Endothelial cell of umbilical vein (primary cell): Measurements from ENCODE around the gene ARHGAP10. TPM values are rescaled to one million over a fixed set of nuclear protein-coding genes. Genes with fewer than 3 reads are reported as not detected.

Source experiments
- BruUV-seq: library from RNA; stranded (reverse); fragments of 400-500 nt; replicated peaks from 2 replicates; lab custom pipeline; 2021; lab: Mats Ljungman, UMichigan
- CTCF ChIA-PET: fragments of 300-600, 350-600 bp; sonication (Branson Sonifier 250); formaldehyde crosslinking; loops from one replicate; lab custom pipeline; 2021; ENCODE audit warnings: antibody characterized with exemption, inconsistent platforms; lab: Charles Lee
- POLR2A ChIA-PET: fragments of 300-600, 350-600 bp; sonication (Branson Sonifier 250); formaldehyde crosslinking; loops from one replicate; lab custom pipeline; 2021; ENCODE audit warnings: antibody characterized with exemption, inconsistent platforms; lab: Charles Lee
- DNase-seq: peaks from one replicate; pipeline ENCODE4 v3.0.0-alpha.2; 2011; ENCODE audit warnings: low read depth, low spot score
- FAIRE-seq: peaks from 2 replicates; lab custom pipeline; 2011; peaks lifted over from hg19 to GRCh38; lab: Jason Lieb, UNC
- H2AFZ ChIP-seq: 2 replicates; pipeline ENCODE4 v1.6.0; 2012; ENCODE audit warnings: low read depth, low read length, control low read depth, inconsistent platforms
- H3K27ac ChIP-seq: 2 replicates; pipeline ENCODE4 v1.5.1; 2011; ENCODE audit warnings: low read depth, mild to moderate bottlenecking, control low read depth, low read length, moderate library complexity; ENCODE audit not compliant: insufficient read depth
- H3K27me3 ChIP-seq, 2 experiments: 2 replicates each; pipeline versions ENCODE4 v1.6.0 to v1.6.1; 2011; ENCODE audit warnings: low read length in 2 of 2, mixed read lengths in 1 of 2; ENCODE audit not compliant: control insufficient read depth in 2 of 2, insufficient read depth in 2 of 2
- H3K36me3 ChIP-seq, 2 experiments: 2 replicates in 1 of 2; 3 replicates in 1 of 2; pipeline ENCODE4 v1.5.1; 2011; ENCODE audit warnings: low read length in 2 of 2, mild to moderate bottlenecking in 1 of 2, moderate library complexity in 1 of 2; ENCODE audit not compliant: control insufficient read depth in 2 of 2, insufficient read depth in 2 of 2; ENCODE audit errors: extremely low read depth in 1 of 2
- H3K4me1 ChIP-seq: 3 replicates; pipeline ENCODE4 v1.5.1; 2011; ENCODE audit warnings: mild to moderate bottlenecking, low read length; ENCODE audit not compliant: control insufficient read depth, insufficient read depth; ENCODE audit errors: extremely low read depth
- H3K4me2 ChIP-seq: 2 replicates; pipeline ENCODE4 v1.6.1; 2011; ENCODE audit warnings: low read length, control low read depth, mixed read lengths; ENCODE audit not compliant: insufficient read depth
- H3K4me3 ChIP-seq, 3 experiments: fragments of 200-600 bp in 1 of 3; sonication (generic), shearing (Covaris generic) in 1 of 3; replicated peaks in 1 of 3; 2 replicates each; pipeline ENCODE4 v1.5.1; 2011 to 2016; ENCODE audit warnings: control low read depth in 3 of 3, low read length in 3 of 3, mild to moderate bottlenecking in 2 of 3, inconsistent platforms in 1 of 3, low read depth in 1 of 3, moderate library complexity in 1 of 3; ENCODE audit not compliant: insufficient read depth in 1 of 3
- H3K79me2 ChIP-seq: 2 replicates; pipeline ENCODE4 v1.6.0; 2012; ENCODE audit warnings: low read length, inconsistent platforms; ENCODE audit not compliant: control insufficient read depth, insufficient read depth
- H3K9ac ChIP-seq: replicated peaks from 2 replicates; pipeline ENCODE3; 2011; ENCODE audit warnings: low read length, control low read depth; ENCODE audit not compliant: insufficient read depth; ENCODE audit errors: extremely low read depth
- H3K9me1 ChIP-seq: replicated peaks from 3 replicates; pipeline ENCODE4 v1.6.0; 2011; ENCODE audit warnings: mild to moderate bottlenecking, low read length; ENCODE audit not compliant: control insufficient read depth, insufficient read depth; ENCODE audit errors: extremely low read depth
- H3K9me3 ChIP-seq: replicated peaks from 2 replicates; pipeline ENCODE4 v1.5.1; 2012; ENCODE audit warnings: low read length, inconsistent platforms; ENCODE audit not compliant: control insufficient read depth, insufficient read depth
- H4K20me1 ChIP-seq: replicated peaks from 2 replicates; pipeline ENCODE3; 2011; ENCODE audit warnings: mild to moderate bottlenecking, low read length; ENCODE audit not compliant: control insufficient read depth, insufficient read depth; ENCODE audit errors: extremely low read depth
- EZH2 ChIP-seq: IDR thresholded peaks from 2 replicates; pipeline ENCODE4 v1.6.1; 2012; ENCODE audit warnings: borderline replicate concordance, low read depth, mild to moderate bottlenecking, moderate library complexity, low read length, inconsistent platforms; ENCODE audit not compliant: severe bottlenecking
- FOS ChIP-seq: IDR thresholded peaks from 2 replicates; pipeline ENCODE4 v1.6.1; 2011; ENCODE audit warnings: mild to moderate bottlenecking, low read length, moderate library complexity, borderline replicate concordance; ENCODE audit not compliant: insufficient read depth
- GATA2 ChIP-seq: IDR thresholded peaks from 2 replicates; pipeline ENCODE4 v1.7.0; 2011; ENCODE audit warnings: low read depth, mild to moderate bottlenecking, moderate library complexity, mixed read lengths, low read length; ENCODE audit not compliant: insufficient read length, insufficient read depth
- JUN ChIP-seq: IDR thresholded peaks from 2 replicates; pipeline ENCODE4 v1.6.1; 2011; ENCODE audit warnings: borderline replicate concordance, low read depth; ENCODE audit not compliant: insufficient read length, insufficient read depth
- MYC ChIP-seq: IDR thresholded peaks from one replicate; pipeline ENCODE4 v1.6.1; 2011; ENCODE audit warnings: mild to moderate bottlenecking, low read depth, low read length
- POLR2A ChIP-seq: IDR thresholded peaks from 2 replicates; pipeline ENCODE4 v1.6.1; 2012; ENCODE audit warnings: low read depth, mild to moderate bottlenecking, control low read depth, low read length
- POLR2AphosphoS5 ChIP-seq: IDR thresholded peaks from 2 replicates; pipeline ENCODE4 v1.6.1; 2012; ENCODE audit warnings: low read depth, mild to moderate bottlenecking, control low read depth, low read length, moderate library complexity; ENCODE audit not compliant: insufficient read depth
- dilution Hi-C: fragments of 300-500 bp; cut with MboI; formaldehyde crosslinking; loops from one replicate; pipeline ENCODE4 v1.15.0; 2019; ENCODE audit warnings: low sequenced_read_pairs; ENCODE audit not compliant: extremely low pct_ligation_motif_present
- intact Hi-C: fragments of 100-400 bp; cut with micrococcal nuclease; formaldehyde crosslinking; loops from one replicate; pipeline ENCODE4 v1.10.0; 2022
- polyA plus RNA-seq, 4 experiments: library from polyadenylated mRNA; depleted of rRNA in 3 of 4; stranded (reverse) in 3 of 4; unstranded in 1 of 4; fragments of >200 nt; gene quantifications; 2 replicates each; pipeline versions ENCODE4 v1.2.1 to v1.2.3, GENCODE V29; 2011 to 2012; ENCODE audit warnings: missing spikeins in 1 of 4
- total RNA-seq: library from RNA; stranded (reverse); gene quantifications from 2 replicates; pipeline ENCODE4 v1.2.3, GENCODE V29; 2021
- TF ChIP-seq, protein P1 (sequence below): IDR thresholded peaks from 2 replicates; pipeline ENCODE4 v1.6.1; 2011; ENCODE audit not compliant: insufficient read depth, insufficient read length
- TF ChIP-seq, protein P2 (sequence below), 2 donors: IDR thresholded peaks; 1 replicate in 1 of 2; 2 replicates in 1 of 2; pipeline ENCODE4 v1.5.1; 2011; ENCODE audit warnings: low read length in 2 of 2, mild to moderate bottlenecking in 2 of 2, moderate library complexity in 2 of 2, control low read depth in 1 of 2, inconsistent platforms in 1 of 2, low read depth in 1 of 2; ENCODE audit not compliant: insufficient read depth in 1 of 2; ENCODE audit errors: extremely low read depth in 1 of 2

Gene ARHGAP10
- total and polyA plus RNA-seq, 2 donors (not counting 3 experiments of a cell fraction or from before 2014, with no cell fraction given): 20.4 to 36.7 TPM

GRCh38 chr4:148079961-148080360 lies 348.1 kb downstream of the ARHGAP10 start:
- Histone ChIP-seq H3K9me1 (no peaks in the 10 kb centered on the region), H3K79me2 (no peaks in the 10 kb centered on the region), H3K27me3 (no peaks in the 10 kb centered on the region), H3K36me3 (peaks cover 2% of the 10 kb centered on the region in 2 experiments), H3K9ac (no peak overlapping the region), H3K27ac (no peak overlapping the region), H3K4me2 (no peak overlapping the region), H2AFZ (no peak overlapping the region), H3K9me3 (no peaks in the 10 kb centered on the region), H3K4me3 (no peak overlapping the region), H4K20me1 (no peaks in the 10 kb centered on the region), H3K4me1 (no peaks in the 10 kb centered on the region)
- ChIA-PET POLR2A (no interaction called here), CTCF (no interaction called here)
- TF ChIP-seq, protein P1, sequence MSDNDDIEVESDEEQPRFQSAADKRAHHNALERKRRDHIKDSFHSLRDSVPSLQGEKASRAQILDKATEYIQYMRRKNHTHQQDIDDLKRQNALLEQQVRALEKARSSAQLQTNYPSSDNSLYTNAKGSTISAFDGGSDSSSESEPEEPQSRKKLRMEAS: no peak
- TF ChIP-seq POLR2A (no peak), GATA2 (no peak), POLR2AphosphoS5 (no peak), FOS (no peak), EZH2 (no peak), JUN (no peak), MYC (no peak)
- TF ChIP-seq, protein P2, sequence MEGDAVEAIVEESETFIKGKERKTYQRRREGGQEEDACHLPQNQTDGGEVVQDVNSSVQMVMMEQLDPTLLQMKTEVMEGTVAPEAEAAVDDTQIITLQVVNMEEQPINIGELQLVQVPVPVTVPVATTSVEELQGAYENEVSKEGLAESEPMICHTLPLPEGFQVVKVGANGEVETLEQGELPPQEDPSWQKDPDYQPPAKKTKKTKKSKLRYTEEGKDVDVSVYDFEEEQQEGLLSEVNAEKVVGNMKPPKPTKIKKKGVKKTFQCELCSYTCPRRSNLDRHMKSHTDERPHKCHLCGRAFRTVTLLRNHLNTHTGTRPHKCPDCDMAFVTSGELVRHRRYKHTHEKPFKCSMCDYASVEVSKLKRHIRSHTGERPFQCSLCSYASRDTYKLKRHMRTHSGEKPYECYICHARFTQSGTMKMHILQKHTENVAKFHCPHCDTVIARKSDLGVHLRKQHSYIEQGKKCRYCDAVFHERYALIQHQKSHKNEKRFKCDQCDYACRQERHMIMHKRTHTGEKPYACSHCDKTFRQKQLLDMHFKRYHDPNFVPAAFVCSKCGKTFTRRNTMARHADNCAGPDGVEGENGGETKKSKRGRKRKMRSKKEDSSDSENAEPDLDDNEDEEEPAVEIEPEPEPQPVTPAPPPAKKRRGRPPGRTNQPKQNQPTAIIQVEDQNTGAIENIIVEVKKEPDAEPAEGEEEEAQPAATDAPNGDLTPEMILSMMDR (IDR thresholded peaks at IDR 0.05; ENCODE audit: extremely low read depth in 1 of 2, insufficient read depth in 1 of 2, low read depth in 1 of 2, low read length in 2 of 2): no peak
- DNase-seq (no peak), FAIRE-seq (no peak)
- dilution Hi-C loops (no loop called here), intact Hi-C loops (no loop called here)
- no TSS peak for BruUV-seq
